ENCODE measurements around the gene NBPF26. TPM values are rescaled to one million over a fixed set of nuclear protein-coding genes. Genes with fewer than 3 reads are reported as not detected.
"Not testable (repeated sequence)": the region's sequence is repeated elsewhere in the genome, so short reads cannot be mapped to it uniquely, and the experiment has no call there.

NBPF26 gene
- total and polyA plus RNA-seq, 5 donors from 2014 or later, result 3.3 to 70.8 (median 4.0) TPM

DNA sequence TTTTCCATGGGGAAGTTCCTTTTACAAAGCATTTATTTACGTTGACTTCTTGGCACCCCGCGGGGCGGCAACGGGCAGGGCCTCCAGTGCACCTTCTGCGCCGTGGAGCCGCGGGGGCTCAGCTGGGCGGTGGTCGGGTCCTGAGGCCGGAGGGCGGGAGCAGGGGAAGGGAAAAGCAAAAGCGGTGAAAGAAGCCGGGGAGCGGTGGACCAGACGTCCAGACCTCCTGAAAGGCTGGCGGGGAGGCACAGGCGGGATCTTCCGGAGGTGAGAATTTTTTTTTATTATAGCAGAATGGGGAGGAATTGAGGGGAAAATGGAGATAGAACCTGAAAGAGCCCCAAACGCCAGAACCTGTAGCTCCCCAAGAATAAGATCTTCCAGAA, 121.2 kb downstream of the NBPF26 start:
- not testable (repeated sequence) for H3K9me3 Mint-ChIP-seq; H3K27me3 Mint-ChIP-seq; H3K4me1 ChIP-seq (ENCODE audit: control insufficient read depth, insufficient read depth, low read length, poor library complexity, severe bottlenecking); H3K36me3 Mint-ChIP-seq; H3K27me3 ChIP-seq (ENCODE audit: control insufficient read depth, insufficient read depth, low read length); H3K36me3 ChIP-seq (ENCODE audit: control insufficient read depth, insufficient read depth, low read length); H3K9me3 ChIP-seq (ENCODE audit: control insufficient read depth in 2 of 2, low read length in 2 of 2); H3K4me3 ChIP-seq (ENCODE audit: low read depth, low read length); DNase-seq; H3K4me1 Mint-ChIP-seq; ATAC-seq (ENCODE audit: low read depth in 2 of 2)
- H3K27ac ChIP-seq (ENCODE audit: insufficient read depth, low read length, poor library complexity, severe bottlenecking), result peak overlapping the region; percentile 63
- H3K4me3 Mint-ChIP-seq, result peak overlapping the region; percentile 86 to 92 (median 90)
- H3K27ac Mint-ChIP-seq, result peak overlapping the region; percentile 83 to 97 (median 91)

DNA sequence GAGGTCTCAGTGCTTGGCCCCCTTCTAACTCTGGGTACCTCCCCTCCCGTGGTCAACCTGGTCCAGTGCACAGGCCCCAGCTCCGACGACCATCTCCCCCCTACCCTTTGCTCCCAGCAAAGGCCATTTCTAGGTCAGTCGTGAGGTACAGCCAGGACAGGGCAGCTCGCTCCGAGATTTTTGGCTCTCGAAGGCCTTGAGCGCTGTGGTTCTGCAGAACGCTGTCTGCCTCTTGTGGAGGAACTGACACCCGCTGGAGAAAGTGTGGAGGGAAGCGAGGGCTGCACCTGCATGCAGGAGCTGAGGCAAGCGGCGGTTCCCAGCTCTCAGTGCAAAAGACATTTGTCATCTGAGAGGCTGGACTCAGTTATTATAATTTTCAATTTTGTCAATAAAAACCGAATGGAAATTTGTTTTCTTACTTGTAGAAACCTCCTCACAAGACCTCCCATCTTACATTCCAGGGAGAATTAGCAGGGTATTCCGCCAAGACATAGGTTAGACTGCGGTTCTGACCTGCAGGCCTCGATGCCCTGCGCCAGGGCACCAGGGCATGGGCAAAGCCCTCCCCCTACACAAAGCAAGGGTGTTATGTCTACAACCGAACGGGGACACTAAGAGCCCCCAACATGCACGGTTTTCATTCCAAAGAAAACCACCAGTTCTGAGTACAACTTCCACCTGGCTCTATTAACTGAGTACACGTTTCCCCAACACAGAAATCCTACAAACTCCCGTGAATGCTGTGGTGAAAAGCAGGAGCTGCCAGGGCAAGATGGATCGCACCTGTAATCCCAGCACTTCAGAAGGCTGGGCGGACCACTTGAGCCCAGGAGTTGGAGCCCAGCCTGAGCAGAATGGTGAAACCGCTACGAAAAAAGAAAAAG, 125.9 kb downstream of the NBPF26 start:
- ATAC-seq (ENCODE audit: low read depth in 2 of 2); H3K36me3 ChIP-seq (ENCODE audit: control insufficient read depth, insufficient read depth, low read length); H3K9me3 ChIP-seq (ENCODE audit: control insufficient read depth in 2 of 2, low read length in 2 of 2); H3K27me3 ChIP-seq (ENCODE audit: control insufficient read depth, insufficient read depth, low read length); H3K9me3 Mint-ChIP-seq; H3K4me1 ChIP-seq (ENCODE audit: control insufficient read depth, insufficient read depth, low read length, poor library complexity, severe bottlenecking); H3K27me3 Mint-ChIP-seq; H3K36me3 Mint-ChIP-seq: not testable (repeated sequence)
- H3K27ac ChIP-seq (ENCODE audit: insufficient read depth, low read length, poor library complexity, severe bottlenecking), result peak overlapping the region; percentile 76
- peak in 1 of 3 donors; percentile 11 for DNase-seq
- H3K27ac Mint-ChIP-seq, result peak overlapping the region; percentile 93 to 100 (median 96)
- H3K4me3 ChIP-seq (ENCODE audit: low read depth, low read length), result peak overlapping the region; percentile 51
- H3K4me3 Mint-ChIP-seq, result peak overlapping the region; percentile 90 to 98 (median 95)
- peaks cover 0 to 12% (median 6%) of the 10 kb centered on the region in 4 donors for H3K4me1 Mint-ChIP-seq

DNA sequence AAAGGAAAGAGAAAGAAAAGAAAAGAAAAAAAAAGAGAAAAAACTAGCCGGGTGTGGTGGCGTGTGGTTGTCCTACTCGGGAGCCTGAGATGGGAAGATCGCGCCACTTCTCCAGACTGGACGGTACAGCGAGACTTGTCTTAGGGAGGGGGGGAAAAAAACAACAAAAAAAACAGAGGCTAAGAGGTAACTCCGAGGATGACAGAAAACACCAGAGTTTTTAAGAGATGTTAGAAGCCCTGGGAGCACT, 126.5 kb downstream of the NBPF26 start:
- not testable (repeated sequence) for H3K4me1 ChIP-seq (ENCODE audit: control insufficient read depth, insufficient read depth, low read length, poor library complexity, severe bottlenecking); H3K36me3 Mint-ChIP-seq; H3K9me3 Mint-ChIP-seq; H3K9me3 ChIP-seq (ENCODE audit: control insufficient read depth in 2 of 2, low read length in 2 of 2); H3K36me3 ChIP-seq (ENCODE audit: control insufficient read depth, insufficient read depth, low read length); H3K27me3 Mint-ChIP-seq; H3K27me3 ChIP-seq (ENCODE audit: control insufficient read depth, insufficient read depth, low read length); ATAC-seq (ENCODE audit: low read depth in 2 of 2); DNase-seq
- Histone ChIP-seq H3K4me3 (ENCODE audit: low read depth, low read length) (peak overlapping the region; percentile 51), H3K27ac (ENCODE audit: insufficient read depth, low read length, poor library complexity, severe bottlenecking) (peak overlapping the region; percentile 76)
- peak overlapping the region; percentile 90 to 98 (median 95) for H3K4me3 Mint-ChIP-seq
- H3K27ac Mint-ChIP-seq, result peak overlapping the region; percentile 93 to 100 (median 96)
- H3K4me1 Mint-ChIP-seq, result peaks cover 0 to 17% (median 9%) of the 10 kb centered on the region in 4 donors

DNA sequence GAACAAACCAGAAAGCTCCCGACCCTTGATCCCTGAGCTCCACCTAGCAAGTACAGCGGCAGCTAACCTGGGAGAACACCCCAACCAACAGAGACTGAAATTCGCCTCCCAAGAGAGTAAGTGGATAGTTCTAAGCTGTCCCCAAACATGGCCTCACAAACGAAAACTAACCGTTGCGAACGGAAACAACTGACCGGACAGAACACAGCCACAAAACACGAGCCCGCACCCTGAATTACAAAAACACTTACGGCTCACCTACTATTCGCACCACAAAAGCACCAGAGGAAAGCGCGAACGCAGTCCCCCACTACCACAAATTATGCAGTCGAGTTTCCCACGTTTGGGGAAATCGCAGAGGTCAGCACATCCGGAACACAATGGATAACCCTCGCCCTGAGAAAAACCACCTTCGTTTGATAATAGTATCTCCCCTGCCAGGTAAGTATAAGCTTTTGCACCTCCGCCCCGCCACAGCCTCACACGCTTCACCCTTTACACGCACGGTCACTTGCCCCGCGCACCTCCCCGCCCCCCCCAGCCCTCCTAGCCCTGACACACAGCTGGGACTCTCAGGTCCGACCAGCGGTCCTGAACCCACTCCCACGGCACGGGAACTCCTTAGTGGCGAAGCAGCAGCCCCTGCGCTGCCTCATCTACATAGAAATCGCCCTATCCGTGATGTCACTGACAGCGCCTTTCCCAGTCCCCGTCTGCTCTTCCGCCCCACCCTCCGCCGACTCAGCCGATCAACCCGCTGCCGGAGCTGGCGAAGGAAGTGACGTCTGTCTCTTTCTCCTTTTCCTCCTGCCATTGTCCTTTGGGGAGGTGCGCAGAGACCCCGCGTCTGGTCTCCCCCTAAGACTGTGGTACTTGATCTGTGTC, 127.0 kb downstream of the NBPF26 start:
- H3K9me3 ChIP-seq (ENCODE audit: control insufficient read depth in 2 of 2, low read length in 2 of 2); H3K4me1 ChIP-seq (ENCODE audit: control insufficient read depth, insufficient read depth, low read length, poor library complexity, severe bottlenecking); H3K36me3 ChIP-seq (ENCODE audit: control insufficient read depth, insufficient read depth, low read length); H3K27me3 Mint-ChIP-seq; H3K27me3 ChIP-seq (ENCODE audit: control insufficient read depth, insufficient read depth, low read length); H3K9me3 Mint-ChIP-seq; H3K36me3 Mint-ChIP-seq: not testable (repeated sequence)
- DNase-seq, result peak in 2 of 3 donors; percentile 77 to 81
- ATAC-seq (ENCODE audit: low read depth in 2 of 2), result peak; percentile 78 to 80
- H3K4me3 ChIP-seq (ENCODE audit: low read depth, low read length), result peak overlapping the region; percentile 51
- peak overlapping the region; percentile 93 to 100 (median 96) for H3K27ac Mint-ChIP-seq
- H3K27ac ChIP-seq (ENCODE audit: insufficient read depth, low read length, poor library complexity, severe bottlenecking), result peak overlapping the region; percentile 76
- H3K4me3 Mint-ChIP-seq, result peak overlapping the region; percentile 90 to 98 (median 95)
- H3K4me1 Mint-ChIP-seq, result peaks cover 0 to 21% (median 11%) of the 10 kb centered on the region in 4 donors

DNA sequence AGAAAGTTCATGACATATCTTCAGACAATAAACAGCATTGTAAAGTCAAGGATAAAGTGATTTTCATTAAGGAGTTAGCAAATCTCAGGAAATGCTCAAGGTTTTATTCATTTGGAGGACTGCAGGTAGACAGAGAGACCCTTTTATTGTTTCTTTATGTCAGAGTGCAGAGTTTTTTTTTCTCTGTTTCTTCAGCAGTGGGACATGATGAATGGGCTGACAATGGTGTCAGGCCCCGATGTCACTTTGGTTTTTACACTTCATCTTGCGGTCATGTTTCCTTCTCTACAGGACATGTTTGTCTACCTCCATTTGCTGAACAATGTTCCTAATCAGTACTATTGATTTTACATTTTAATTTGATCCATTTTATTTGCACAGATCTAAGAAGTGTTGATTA, 134.4 kb downstream of the NBPF26 start:
- not testable (repeated sequence) for ATAC-seq (ENCODE audit: low read depth in 2 of 2); H3K4me3 Mint-ChIP-seq; H3K9me3 ChIP-seq (ENCODE audit: control insufficient read depth in 2 of 2, low read length in 2 of 2); H3K9me3 Mint-ChIP-seq; H3K27me3 ChIP-seq (ENCODE audit: control insufficient read depth, insufficient read depth, low read length); H3K36me3 Mint-ChIP-seq; H3K27me3 Mint-ChIP-seq; H3K4me1 ChIP-seq (ENCODE audit: control insufficient read depth, insufficient read depth, low read length, poor library complexity, severe bottlenecking); H3K27ac Mint-ChIP-seq; H3K4me3 ChIP-seq (ENCODE audit: low read depth, low read length); DNase-seq; H3K27ac ChIP-seq (ENCODE audit: insufficient read depth, low read length, poor library complexity, severe bottlenecking); H3K36me3 ChIP-seq (ENCODE audit: control insufficient read depth, insufficient read depth, low read length)
- H3K4me1 Mint-ChIP-seq, result peaks cover 0 to 17% (median 6%) of the 10 kb centered on the region in 4 donors

DNA sequence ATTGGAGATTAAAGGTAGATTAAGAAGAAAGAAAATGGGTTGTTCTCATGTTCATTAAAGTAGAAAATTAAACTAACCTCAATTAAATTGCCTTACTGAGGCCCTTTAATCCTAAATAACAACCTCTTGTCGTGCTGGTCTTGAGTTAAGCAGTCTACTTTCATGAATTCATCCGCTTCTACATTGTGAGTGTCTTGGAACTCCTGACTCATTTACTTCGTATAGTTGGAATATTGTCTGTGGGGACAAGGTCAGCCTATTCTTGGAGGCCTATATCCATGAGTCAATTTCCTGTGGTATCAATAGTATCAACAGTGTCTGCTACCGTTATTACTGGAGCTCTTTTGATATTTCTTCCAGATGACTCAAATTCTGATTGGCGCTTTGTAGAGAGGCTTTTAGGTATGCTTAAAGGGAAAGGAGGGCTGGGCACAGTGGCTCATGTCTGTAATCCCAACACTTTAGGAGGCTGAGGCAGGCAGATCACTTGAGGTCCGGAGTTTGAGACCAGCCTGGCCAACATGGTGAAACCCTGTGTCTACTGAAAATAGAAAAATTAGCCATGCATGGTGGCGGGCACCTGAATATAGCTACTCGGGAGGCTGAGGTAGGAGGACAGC, 136.0 kb downstream of the NBPF26 start:
- not testable (repeated sequence) for ATAC-seq (ENCODE audit: low read depth in 2 of 2); H3K4me3 Mint-ChIP-seq; H3K9me3 Mint-ChIP-seq; H3K36me3 Mint-ChIP-seq; H3K4me1 ChIP-seq (ENCODE audit: control insufficient read depth, insufficient read depth, low read length, poor library complexity, severe bottlenecking); H3K4me3 ChIP-seq (ENCODE audit: low read depth, low read length); H3K27me3 Mint-ChIP-seq; H3K9me3 ChIP-seq (ENCODE audit: control insufficient read depth in 2 of 2, low read length in 2 of 2); H3K27me3 ChIP-seq (ENCODE audit: control insufficient read depth, insufficient read depth, low read length); H3K27ac Mint-ChIP-seq; H3K36me3 ChIP-seq (ENCODE audit: control insufficient read depth, insufficient read depth, low read length); DNase-seq; H3K27ac ChIP-seq (ENCODE audit: insufficient read depth, low read length, poor library complexity, severe bottlenecking)
- peaks cover 0 to 16% (median 6%) of the 10 kb centered on the region in 4 donors for H3K4me1 Mint-ChIP-seq

DNA sequence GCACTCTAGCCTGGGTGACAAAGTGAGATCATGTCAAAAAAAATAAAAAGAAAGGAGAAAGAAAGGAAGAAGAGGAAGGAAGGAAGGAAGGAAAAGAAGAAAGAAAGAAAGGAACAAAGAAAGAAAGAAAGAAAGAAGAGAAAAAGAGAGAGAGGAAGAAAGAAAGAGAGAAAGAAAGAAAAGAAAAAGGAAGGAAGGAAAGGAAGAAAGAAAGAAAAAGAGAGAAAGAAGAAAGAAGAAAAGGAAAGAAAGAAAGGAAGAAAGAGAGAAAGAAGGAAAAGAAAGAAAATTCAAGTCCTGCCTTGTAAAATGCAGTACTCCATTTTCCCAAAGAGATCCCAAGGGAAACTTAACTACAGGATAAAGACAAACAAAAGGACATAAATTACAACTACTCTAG, 154.5 kb downstream of the NBPF26 start:
- not testable (repeated sequence) for ATAC-seq (ENCODE audit: low read depth in 2 of 2); H3K4me3 ChIP-seq (ENCODE audit: low read depth, low read length); H3K4me1 ChIP-seq (ENCODE audit: control insufficient read depth, insufficient read depth, low read length, poor library complexity, severe bottlenecking); H3K27me3 Mint-ChIP-seq; H3K36me3 ChIP-seq (ENCODE audit: control insufficient read depth, insufficient read depth, low read length); H3K4me1 Mint-ChIP-seq; H3K27ac ChIP-seq (ENCODE audit: insufficient read depth, low read length, poor library complexity, severe bottlenecking); DNase-seq; H3K27ac Mint-ChIP-seq; H3K9me3 Mint-ChIP-seq; H3K27me3 ChIP-seq (ENCODE audit: control insufficient read depth, insufficient read depth, low read length); H3K4me3 Mint-ChIP-seq; H3K36me3 Mint-ChIP-seq; H3K9me3 ChIP-seq (ENCODE audit: control insufficient read depth in 2 of 2, low read length in 2 of 2)

Measured in CD4-positive, CD25-positive, alpha-beta regulatory T cell (primary cell).